Keratinocyte (primary cell): ENCODE results near the gene ACOX2.

Source experiments
- CTCF ChIP-seq, 3 experiments: IDR thresholded peaks in 1 of 3; conservative IDR thresholded peaks in 1 of 3; optimal IDR thresholded peaks in 1 of 3; 2 replicates in 2 of 3; 3 replicates in 1 of 3; pipeline versions ENCODE3 to v1.5.1; 2011; ENCODE audit warnings: low read length in 3 of 3, mild to moderate bottlenecking in 3 of 3, moderate library complexity in 2 of 3, control low read depth in 1 of 3, inconsistent platforms in 1 of 3; ENCODE audit not compliant: insufficient read depth in 2 of 3; ENCODE audit errors: extremely low read depth in 1 of 3
- EZH2 ChIP-seq: IDR thresholded peaks from one replicate; pipeline ENCODE4 v1.6.1; 2012; ENCODE audit warnings: inconsistent platforms, mild to moderate bottlenecking, low read length, moderate library complexity

GRCh38 chr3:58539626-58540025 lies 2.6 kb upstream of the ACOX2 start:
- TF ChIP-seq CTCF (optimal IDR thresholded peaks at IDR 0.05 in 1 of 3, IDR thresholded peaks at IDR 0.05 in 1 of 3, conservative IDR thresholded peaks at IDR 0.05 in 1 of 3; ENCODE audit: extremely low read depth in 1 of 3, insufficient read depth in 2 of 3, low read length in 3 of 3) (no peak), EZH2 (no peak)
